NCI-H2029 (cell line): ENCODE results near the gene TIAM1.

Experiments
- DNase-seq: peaks from one replicate; lab custom pipeline; 2025; lab: John Stamatoyannopoulos, UW

TIAM1 gene

DNA sequence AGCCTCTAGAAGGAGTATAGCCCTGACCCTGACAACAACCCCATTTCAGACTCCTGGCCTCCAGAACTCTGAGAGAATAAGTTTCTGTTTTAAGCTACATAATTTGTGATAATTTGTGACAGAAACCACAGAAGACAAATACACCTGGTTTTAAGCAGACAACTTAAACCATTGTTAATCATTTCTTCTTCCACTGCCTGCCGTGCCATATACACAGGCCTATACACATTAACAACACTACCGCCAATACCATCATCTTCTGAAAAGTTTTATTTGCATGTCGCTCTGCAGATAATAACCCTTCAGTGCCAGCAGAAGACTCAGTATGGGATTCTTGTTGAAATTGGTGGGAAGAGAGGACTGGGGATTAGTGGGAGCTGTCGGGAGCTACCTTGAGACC is 265.8 kb downstream of the TIAM1 start:
- DNase-seq = no peak

DNA sequence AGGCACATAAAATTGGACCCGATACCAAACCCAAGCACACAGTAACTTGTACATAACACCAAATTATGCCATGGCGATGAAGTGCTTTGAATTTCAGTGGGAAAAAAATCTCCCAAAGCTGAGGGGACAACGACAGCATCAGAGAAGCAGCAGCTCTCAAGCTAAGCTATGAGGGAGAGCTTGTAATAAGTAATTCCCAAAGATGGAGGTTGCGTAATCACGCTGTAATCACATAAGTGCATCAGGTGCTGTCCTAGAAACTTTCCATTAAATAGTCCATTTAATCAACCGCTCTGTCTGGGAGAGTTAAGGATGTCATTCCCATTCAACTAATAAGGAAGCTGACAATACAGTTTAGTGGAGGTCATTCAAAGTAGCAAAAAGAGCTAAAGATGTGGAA is 268.2 kb downstream of the TIAM1 start:
- DNase-seq = no peak

DNA sequence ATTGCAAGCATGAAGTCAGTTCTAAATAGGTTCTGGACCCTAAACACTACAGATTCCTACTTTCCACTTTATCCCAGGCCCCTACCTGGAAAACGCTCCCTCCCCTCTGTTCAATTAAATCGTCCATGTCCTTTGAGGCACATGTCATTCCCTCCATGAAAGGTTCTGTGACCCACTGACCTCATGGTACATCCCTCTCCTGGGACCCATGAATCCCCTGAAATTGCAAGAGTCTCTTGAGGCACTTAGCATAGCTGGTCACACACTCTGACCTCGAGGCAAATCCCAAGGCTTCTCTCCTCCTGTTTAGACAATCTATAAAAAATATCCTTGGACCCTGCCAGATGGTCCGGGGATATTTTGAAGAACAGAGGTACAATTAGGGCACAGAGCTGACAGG is 271.5 kb downstream of the TIAM1 start:
- no peak for DNase-seq
